ENCODE measurements around the gene RAB44.

DNA sequence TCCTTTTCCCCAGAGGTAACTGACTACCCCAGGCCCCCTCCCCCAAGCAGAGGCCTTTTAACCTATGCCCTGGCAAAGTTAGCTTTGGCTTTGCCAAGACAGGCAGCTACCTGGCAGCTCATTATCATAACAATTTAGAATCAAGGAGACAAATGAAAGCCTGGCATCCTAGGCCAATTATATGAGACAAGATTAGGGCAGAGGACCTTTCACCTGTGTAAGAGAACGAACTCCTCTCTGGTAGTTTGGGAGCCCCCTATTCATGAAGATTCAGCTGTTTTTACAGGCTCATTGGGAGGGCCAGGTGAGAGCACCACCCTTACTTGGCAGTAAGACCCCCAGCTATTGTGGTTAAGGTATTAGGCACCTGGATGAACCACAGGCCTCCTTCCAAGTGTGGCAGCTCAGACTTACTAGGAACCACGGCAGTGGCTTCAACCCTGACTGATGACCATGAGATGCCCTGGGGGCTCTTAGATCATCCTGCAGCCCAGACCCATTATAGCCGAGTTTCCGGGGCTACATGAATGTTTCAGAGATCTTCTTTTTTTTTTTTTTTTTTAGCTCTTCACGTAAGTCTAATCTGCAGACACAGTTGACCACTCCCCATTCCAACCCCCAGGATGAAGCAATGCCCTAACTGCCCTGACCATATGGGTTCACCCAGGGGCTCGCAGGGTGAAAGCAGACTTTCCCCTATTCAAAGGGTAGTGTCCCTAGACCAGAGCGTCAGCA is 56.2 kb downstream of the RAB44 start:
- TF ChIP-seq E2F8 (IDR thresholded peaks at IDR 0.05; ENCODE audit: low read depth, partially characterized antibody) (no peak), BHLHE40 (IDR thresholded peaks at IDR 0.05; ENCODE audit: low read length) (no peak), HNRNPK (IDR thresholded peaks at IDR 0.05; ENCODE audit: low read depth, low read length, poor library complexity, severe bottlenecking) (no peak), ESRRA (IDR thresholded peaks at IDR 0.05; ENCODE audit: borderline replicate concordance, low read depth) (no peak), ZNF124 (CRISPR knock-in tag; IDR thresholded peaks at IDR 0.05) (no peak), HCFC1 (IDR thresholded peaks at IDR 0.05; ENCODE audit: low read depth, low read length) (no peak), FOXM1 (IDR thresholded peaks at IDR 0.05; ENCODE audit: low read depth) (no peak), FOXM1 (CRISPR knock-in tag; IDR thresholded peaks at IDR 0.05; ENCODE audit: low read depth) (no peak), TOE1 (IDR thresholded peaks at IDR 0.05; ENCODE audit: borderline replicate concordance) (no peak), TOE1 (CRISPR knock-in tag; IDR thresholded peaks at IDR 0.05; ENCODE audit: borderline replicate concordance, low read depth) (no peak), ZBTB34 (CRISPR knock-in tag; IDR thresholded peaks at IDR 0.05) (no peak)
- TF ChIP-seq, protein P1, sequence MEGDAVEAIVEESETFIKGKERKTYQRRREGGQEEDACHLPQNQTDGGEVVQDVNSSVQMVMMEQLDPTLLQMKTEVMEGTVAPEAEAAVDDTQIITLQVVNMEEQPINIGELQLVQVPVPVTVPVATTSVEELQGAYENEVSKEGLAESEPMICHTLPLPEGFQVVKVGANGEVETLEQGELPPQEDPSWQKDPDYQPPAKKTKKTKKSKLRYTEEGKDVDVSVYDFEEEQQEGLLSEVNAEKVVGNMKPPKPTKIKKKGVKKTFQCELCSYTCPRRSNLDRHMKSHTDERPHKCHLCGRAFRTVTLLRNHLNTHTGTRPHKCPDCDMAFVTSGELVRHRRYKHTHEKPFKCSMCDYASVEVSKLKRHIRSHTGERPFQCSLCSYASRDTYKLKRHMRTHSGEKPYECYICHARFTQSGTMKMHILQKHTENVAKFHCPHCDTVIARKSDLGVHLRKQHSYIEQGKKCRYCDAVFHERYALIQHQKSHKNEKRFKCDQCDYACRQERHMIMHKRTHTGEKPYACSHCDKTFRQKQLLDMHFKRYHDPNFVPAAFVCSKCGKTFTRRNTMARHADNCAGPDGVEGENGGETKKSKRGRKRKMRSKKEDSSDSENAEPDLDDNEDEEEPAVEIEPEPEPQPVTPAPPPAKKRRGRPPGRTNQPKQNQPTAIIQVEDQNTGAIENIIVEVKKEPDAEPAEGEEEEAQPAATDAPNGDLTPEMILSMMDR (IDR thresholded peaks at IDR 0.05 in 2 of 3, conservative IDR thresholded peaks at IDR 0.05 in 1 of 3; ENCODE audit: insufficient read depth in 2 of 3, low read depth in 1 of 3, low read length in 3 of 3) = no peak

All from K562 (cell line).